ENCODE results near the gene CLC.
"Not testable (repeated sequence)": the region's sequence is repeated elsewhere in the genome, so short reads cannot be mapped to it uniquely, and the experiment has no call there.

The CLC gene

DNA sequence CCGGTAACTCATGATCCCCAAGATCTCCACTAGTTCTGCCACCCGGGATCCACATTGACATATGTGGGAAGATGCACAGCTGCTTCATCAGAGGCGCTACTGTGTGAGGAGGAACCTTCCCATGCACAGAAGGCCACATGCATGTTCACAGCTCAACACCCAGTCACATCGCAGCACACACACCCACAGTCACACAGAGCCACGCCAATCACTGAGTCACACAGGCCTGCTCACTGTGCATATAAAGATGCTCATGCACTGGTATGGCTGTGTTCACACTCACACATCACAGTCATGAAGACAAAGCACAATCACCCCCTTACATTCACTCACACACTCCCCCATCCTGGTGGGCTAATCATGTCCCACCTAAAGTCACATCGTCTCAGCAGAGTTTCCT is 9.8 kb downstream of the CLC start:
- DNase-seq = no peak

DNA sequence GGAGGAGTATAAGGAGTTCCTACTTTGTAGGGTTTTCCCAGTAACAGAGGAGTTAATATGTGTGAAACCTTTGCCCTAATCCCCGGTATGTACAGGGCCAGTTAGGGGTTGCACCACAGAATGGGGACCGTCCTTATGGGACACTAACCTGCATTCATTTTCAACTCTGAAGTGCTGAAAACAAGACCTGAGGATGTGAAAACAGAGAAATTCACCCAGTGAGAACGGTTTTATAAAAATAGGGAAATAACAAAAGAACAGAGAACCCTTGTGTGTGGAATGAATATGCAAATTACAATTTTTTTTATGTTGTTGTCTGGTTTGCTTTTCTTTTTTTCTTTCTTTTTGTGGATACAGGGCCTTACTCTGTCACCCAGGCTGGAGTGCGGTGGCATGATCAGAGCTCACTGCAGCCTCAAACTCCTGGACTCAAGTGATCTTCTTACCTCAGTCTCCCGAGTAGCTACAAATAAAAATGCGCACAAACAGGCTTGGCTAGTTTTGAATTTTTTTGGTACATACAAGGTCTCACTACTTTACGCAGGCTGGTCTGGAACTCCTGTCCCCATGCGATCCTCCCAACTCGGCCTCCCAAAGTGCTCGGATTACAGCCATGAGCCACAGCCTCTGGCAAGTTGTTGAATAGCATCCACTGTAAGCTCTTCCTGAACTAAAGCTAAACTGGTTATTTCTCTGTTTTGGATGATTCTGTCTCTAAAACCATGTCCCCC is 10.6 kb downstream of the CLC start:
- DNase-seq = no peak

DNA sequence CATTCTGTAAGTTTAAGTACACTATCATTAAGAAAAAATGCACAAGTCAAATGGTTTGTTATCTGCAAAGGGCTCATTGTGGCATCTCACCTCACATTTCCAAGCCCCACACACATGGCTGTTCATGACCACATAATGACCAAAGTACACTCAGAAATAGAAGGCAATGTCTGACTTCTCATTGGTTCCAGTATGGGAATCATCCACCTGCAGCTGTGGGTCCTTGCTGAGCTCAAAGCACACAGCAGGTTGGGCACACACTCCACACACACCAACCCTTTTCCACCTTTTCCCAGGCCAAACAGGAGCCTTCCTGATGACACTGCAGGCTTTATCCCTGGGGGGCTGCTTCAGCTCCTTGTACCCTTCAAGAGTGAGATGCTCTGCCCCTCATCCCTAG is 11.8 kb downstream of the CLC start:
- no peak for DNase-seq

- DNase-seq = not testable (repeated sequence)
Observed at GRCh38 chr19:39720144-39720543, 17.7 kb downstream of the CLC start.

GRCh38 chr19:39710333-39710890 is 27.4 kb downstream of the CLC start:
- no peak for DNase-seq

DNA sequence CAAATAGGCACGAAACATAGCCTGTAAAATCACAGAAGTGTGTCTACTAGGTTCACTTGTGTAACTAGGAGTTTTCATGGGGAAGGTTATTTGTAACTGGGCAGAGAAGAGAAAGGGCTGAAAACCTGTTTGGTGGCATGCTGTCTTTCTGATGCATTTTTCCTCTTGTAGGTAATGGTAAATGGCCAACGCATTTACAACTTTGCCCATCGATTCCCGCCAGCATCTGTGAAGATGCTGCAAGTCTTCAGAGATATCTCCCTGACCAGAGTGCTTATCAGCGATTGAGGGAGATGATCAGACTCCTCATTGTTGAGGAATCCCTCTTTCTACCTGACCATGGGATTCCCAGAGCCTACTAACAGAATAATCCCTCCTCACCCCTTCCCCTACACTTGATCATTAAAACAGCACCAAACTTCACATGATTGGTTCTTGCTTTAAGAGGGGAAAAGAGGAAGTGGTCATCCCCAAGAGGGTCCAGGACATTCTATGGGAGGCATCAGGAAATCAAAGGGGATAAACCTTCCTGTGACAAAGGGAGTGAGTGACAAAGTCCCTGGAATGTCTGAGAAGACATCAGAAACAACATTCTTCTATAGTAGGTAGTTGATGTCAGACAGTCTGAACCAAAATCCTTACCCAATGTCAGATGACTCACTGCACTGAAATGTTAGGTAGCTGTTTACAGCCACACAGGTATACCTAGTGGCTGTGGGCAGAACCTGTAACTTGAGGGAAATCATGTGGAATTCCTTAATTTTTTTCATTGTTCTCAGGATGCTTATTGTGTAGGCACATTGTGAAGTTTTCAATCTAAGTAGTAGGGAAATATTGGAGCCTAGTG is 28.6 kb downstream of the CLC start:
- DNase-seq = no peak

- DNase-seq = no peak
Observed at GRCh38 chr19:39708594-39708993, 29.2 kb downstream of the CLC start.

GRCh38 chr19:39705578-39706188 is 32.1 kb downstream of the CLC start:
- peak; percentile 37 to 48 for DNase-seq

DNA sequence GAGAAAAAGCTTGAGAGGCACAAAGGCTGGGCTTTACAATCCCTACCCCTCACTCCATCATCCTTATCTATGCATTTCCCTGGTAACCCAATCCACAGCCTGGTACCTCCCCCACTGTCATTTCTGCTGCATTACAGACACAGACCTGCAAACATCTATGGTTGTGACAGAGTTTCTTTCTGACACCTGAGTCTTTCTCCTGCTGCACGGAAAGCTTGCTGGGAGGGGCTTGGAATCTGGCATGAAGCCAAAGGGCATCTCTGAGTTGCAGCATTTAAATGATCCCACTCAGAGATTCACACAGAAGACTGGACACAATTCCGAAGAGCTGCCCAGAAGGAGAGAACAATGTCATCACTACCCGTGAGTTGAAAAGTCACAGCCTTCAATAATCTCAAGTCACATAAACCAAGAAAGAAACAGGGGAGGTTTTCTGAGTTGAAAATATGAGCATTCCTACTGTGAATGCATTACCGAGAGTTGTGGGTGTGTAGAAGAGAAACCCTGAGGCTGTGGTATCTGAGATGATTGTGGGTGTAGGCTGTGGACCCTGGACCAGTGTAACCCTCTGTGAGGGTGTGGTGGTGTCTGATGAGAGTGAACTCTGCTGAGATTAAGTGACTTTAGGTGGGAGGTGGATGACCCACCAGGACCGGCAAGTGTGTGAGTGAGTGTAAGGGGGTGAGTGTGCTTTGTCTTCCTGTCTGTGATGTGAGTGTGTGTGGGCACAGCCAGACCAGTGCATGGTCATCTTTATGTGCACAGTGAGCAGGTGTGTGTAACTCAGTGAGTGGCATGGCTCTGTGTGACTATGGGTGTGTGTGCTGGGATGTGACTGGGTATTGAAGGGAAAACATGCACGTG is 33.4 kb downstream of the CLC start, which contains the start of gene LGALS14:
TSS of gene LGALS14 (plus strand) at position 301 of the 864 bp plus-strand sequence. CDS start at position 349, 48 bp downstream.
- peak in 1 of 2 experiments; percentile 39 for DNase-seq

DNA sequence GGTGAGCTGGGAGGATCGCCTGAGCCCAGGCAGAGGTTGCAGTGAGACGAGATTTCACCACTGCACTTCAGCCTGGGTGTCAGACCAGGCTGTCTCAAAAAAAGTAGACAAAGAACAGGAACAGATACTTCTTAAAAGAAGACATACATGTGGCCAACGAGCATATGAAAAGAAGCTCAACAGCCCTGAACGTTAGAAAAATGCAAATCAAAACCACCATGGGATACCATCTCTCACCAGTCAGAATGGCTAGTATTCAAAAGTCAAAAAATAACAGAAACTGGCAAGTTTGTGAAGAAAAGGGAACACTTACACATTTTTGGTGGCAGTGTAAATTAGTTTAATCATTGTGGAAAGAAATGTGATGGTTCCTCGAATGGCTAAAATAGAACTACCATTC is 36.5 kb downstream of the CLC start:
- no peak for DNase-seq

GRCh38 chr19:39698535-39698934 is 39.3 kb downstream of the CLC start:
- no peak for DNase-seq

GRCh38 chr19:39696387-39696786 is 41.4 kb downstream of the CLC start:
- DNase-seq = no peak

DNA sequence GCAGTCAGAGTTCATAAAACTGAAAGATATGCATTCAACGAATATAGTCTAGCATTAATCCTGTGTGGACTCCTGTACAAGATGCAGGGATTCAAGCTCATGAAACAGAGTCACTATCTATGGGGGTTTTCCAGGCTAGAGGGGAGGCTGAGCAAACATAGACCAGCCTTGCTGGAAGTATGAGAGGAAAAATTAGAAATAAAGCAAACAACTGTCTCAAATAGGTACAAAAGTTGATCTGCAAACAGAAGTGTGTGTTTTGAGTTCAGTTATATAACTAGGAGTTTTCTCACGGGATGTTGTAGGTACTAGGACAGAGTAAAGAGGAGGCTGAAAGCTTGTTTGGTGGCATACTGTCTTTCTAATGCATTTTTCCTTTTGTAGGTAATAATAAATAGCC is 42.1 kb downstream of the CLC start:
- no peak for DNase-seq

DNA sequence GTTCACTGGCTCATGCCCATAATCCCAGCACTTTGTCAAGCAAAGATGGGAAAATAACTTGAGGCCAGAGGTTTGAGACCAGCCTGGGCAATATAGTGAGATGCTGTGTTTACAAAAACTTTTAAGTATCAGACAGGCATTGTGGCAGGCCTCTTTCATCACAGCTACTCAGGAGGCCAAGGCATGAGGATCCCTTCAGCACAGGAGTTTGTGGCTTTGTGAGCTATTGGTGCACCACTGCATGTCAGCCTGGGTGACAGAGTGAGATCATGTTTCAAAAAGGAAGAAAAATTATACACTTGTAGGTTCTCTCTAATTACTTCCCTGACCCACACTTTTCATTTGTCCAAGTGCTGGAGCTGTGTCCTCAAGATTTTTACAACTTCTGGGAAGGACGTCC is 45.0 kb downstream of the CLC start:
- DNase-seq = no peak

GRCh38 chr19:39692166-39692565 is 45.7 kb downstream of the CLC start:
- no peak for DNase-seq

GRCh38 chr19:39688637-39689036 is 49.2 kb downstream of the CLC start:
- not testable (repeated sequence) for DNase-seq

GRCh38 chr19:39686739-39687138 is 51.1 kb downstream of the CLC start:
- no peak for DNase-seq

GRCh38 chr19:39684267-39684666 is 53.6 kb downstream of the CLC start:
- no peak for DNase-seq

DNA sequence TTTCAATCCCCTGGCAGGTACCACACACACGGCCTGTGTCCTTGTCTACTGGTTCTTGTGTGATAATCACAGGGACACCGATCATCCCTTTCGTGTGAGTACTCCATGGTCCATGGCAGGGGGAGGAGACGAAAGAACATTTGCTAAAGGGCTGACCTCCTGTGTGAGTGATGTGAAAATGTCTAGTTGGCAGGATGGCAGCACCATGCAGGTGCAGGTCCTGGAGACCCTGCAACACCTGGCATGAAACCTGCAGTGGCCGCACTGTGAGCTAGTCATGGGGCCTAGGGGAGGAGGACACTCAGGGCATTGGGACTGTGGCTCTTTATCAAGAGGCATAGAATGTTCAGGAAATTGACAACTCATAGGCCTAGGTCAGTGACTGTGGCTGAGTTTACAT is 56.4 kb downstream of the CLC start:
- DNase-seq = no peak

All from activated CD4-positive, alpha-beta T cell treated with anti-CD3 and anti-CD28 coated beads, Interleukin-2, amount 50 U/mL, for 48 hours (primary cell).